HG03039 (cell line): ENCODE measurements around the gene RNF123.
"Not testable (repeated sequence)": the region's sequence is repeated elsewhere in the genome, so short reads cannot be mapped to it uniquely, and the experiment has no call there.

Source experiments
- ATAC-seq: cut with Tn5 transposase; IDR thresholded peaks from one replicate; pipeline ENCODE4 v1.9.1; 2021; ENCODE audit warnings: mild to moderate bottlenecking, moderate library complexity; ENCODE audit not compliant: unreplicated experiment

RNF123 gene

DNA sequence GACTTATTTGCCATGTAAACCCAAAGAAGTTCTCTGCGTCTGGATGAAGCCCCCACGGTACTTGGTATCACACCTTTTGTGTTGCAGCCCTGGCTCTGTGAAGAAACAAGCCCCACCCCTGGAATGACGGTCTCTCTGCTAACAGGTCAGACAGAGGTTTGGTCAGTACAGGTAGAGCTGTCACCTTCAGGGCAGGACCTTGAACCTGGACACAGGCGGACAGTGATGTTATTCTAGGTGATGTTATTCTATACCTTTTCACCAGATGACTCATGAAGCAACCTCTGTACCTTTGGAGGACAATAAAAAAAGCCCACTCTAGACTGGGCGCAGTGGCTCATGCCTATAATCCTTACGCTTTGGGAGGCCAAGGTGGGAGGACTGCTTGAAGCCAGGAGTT, 45.4 kb downstream of the RNF123 start:
- ATAC-seq = no peak

DNA sequence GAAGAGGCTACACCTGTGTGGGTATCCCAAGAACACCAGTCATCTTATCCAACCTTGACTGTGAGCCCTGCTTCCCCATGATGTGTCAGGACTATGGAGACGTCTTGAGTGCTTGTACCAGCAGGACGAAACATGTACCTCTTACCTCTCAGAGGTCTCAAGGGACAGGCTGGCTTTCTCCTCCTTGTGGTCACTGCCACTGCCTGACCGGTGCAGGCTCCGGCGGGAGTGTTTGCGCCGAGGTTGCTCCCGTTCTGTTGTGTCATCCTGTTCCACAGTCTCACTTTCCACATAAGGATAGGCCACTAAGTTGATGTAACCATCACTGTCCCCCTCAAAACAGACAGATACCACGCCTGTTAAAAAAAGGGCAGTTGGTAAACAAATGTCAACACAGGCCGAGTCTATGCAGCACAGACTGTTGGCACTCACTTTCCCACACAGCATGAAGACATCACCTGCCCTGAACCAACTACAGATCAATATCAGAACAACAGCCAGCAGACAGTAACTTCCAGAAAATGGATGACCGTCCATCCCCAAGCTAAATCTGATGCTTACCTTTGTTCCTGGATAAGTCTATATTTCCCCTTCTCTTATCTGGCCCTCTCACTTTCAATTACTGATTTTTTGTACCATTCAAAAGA, 48.8 kb downstream of the RNF123 start:
- ATAC-seq = no peak

DNA sequence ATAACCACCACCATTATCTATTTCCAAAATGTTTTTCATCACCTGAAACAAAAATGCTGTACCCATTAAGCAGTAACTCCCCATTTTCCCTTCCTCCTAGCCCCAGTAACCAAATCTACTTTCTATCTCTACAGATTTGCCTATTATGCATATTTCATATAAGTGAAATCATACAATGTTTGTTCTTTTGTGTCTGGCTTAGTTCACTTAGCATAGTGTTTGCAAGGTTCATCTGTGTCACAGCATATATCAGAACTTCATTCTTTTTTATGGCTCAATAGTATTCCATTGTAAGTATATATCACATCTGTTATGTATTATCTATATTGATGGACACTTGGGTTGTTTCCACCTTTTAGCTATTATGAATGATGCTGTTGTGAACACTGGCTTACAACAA, 51.1 kb downstream of the RNF123 start:
- no peak for ATAC-seq

DNA sequence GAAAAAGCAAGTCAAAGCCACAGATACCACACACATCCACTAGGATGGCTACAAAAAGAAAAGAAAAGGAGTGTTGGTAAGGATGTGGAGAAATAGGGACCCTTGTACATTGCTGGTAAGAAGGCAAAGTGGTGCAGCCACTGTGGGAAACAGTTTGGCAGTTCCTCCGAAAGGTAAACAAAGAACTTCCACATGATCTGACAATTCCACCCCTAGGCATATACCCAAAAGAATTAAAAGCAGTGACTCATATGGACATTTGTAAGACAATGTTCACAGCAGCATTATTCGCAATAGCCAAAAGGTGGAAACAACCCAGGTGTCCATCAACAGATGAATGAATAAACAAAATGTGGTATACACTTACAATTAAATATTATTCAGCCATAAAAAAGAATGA, 56.6 kb downstream of the RNF123 start:
- ATAC-seq = no peak

DNA sequence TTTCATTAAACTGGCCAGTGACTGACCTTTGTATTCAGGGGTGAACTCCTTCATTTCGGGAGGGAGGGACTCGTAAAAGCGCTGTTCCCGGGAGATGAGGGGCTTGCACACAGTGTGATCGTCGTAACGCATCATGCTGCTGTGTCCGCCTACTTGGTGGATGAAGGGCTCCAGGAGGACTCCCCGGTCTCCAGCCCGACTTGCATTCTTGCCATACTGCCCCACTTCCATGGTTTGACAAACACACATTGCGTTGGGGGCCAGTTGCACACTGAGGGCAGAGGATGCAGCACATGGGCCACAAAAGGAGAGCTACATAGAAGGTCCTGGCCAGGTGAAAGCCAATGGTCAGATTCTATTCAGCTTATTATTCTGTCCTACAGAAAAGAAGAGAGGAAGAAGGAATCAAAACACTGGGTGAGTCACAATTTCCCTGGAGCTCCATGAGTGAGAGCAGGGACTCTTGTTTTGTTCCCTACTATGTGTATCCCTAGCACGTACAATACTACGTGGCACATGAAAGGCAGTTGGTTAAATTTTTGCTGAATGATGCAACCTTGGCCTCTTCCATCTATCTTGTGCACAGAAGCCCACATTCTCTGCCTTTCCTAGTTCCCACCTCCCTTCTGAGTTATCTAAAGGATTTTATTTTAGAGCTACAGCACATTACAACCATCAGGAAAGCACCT, 58.6 kb downstream of the RNF123 start:
- no peak for ATAC-seq

DNA sequence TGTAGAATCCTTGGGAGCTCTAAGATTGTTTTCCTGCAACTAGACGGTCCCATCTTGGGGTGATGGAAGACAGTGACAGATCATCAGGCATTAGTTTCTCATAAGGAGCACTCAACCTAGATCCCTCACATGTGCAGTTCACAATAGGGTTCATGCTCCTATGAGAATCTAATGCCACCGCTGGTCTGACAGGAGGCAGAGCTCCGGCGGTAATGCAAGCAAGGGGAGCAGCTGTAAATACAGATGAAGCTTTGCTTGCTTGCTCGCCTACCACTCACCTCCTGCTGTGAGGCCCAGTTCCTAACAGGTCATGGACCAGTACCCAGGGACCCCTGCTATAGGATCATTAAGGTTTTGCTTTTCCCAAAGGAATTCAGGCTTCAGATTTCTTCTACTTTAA, 59.5 kb downstream of the RNF123 start:
- not testable (repeated sequence) for ATAC-seq

DNA sequence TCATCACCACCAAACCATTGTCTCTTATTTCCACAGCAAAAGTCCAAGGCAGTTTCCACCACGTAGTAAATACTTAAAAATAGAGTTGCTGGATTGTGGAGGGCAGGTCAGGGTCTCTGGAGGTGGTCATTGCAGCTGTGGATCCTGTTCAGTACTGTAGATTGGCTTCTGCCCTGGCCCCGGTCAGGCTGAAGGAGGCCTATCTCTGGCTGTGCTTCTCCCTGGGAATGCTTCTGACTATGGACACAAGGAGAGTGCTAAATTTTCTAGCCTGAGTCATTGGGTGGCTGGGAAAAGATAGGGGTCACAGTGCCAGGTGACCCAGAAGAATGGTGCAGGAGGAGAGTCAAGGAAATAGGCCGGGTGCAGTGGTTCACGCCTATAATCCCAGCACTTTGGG, 60.7 kb downstream of the RNF123 start:
- ATAC-seq = no peak

DNA sequence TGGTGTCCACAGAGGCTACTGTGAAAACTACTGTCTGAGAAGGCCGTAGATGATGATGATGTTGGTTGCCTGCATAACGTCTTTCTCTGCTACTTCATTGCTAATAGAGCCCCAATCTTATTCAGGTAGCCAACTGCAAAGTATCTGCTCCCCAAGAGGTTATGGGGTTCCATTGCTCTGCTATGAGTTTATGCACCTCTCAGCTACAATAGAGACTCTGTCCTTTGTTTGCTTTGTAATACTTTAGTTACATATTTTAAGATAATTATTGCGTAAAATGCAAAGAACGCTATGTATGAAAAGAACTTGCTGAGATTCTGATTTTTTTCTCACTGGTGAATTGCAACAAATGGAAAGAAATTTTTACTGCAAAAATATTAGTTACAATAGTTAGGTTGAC, 62.1 kb downstream of the RNF123 start:
- no peak for ATAC-seq

DNA sequence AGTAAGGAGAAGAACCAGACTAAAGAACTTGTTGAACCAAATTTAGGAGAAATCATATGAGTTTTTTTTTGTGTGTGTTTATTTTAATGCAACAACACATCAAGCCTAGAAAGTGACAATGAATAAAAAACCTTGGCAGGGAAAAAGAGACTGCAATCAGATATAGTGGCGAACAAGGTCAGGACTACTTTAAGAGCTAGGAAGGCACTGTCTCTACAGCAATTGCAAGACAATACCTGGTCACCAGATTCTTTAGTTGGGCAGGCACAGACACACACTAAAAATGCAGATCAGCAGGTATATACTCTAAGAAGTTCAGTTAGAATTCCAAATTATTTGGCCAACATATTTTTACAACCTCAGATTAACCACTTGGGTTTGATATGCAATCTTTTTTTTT, 65.2 kb downstream of the RNF123 start:
- no peak for ATAC-seq

DNA sequence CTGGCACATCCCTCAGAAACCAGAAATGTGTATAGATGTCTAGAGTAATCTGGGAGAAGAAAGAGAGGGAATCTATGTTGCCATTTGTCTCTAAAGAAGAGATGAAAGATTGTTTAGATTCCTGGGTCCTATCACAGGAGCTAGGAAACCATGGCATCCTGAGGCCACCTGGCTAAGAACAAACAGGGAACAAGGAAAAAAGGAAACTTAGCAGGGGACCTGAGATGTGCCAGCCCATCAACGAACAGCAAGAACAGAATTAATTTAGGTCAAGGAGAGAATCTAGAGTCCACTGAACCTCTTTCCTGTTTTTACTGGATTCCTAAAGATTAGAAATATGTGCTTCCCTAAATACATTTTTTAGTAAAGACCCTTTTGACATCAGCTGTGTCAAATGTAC, 66.7 kb downstream of the RNF123 start:
- ATAC-seq = no peak

DNA sequence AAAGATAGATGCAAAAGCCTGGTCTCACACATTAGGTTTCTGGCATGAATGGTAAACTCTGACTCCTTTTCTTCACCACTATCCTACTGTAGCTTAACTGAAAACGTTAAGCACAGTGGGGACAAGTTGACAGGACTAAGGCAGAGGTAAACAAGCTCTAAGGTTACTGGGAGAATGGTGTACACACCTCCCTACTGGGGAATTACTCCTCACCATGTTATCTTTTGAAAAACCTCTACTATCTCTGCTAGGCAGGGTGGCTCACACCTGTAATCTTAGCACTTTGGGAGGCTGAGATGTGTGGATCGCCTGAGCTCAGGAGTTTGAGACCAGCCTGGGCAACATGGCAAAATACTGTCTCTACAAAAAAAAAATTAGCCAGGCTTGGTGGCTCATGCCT, 67.8 kb downstream of the RNF123 start:
- no peak for ATAC-seq

DNA sequence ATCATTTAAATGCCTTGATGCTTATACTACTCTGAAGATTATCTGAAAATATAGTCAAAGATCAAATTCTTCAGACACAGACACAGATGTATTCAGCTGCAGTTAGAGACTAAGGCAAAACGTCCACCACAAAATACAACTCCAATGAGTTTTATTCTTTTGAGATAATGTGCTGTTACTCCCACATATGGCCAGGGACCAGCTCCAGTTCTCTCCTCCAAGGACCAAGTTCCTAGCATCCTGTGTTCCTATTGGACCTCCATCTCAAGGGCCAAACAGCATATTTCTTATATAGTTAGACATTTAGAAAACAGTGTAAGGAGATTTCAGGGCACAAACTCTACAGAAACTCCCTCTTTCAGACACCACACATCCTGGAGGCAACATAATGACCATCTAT, 69.9 kb downstream of the RNF123 start:
- ATAC-seq = no peak

DNA sequence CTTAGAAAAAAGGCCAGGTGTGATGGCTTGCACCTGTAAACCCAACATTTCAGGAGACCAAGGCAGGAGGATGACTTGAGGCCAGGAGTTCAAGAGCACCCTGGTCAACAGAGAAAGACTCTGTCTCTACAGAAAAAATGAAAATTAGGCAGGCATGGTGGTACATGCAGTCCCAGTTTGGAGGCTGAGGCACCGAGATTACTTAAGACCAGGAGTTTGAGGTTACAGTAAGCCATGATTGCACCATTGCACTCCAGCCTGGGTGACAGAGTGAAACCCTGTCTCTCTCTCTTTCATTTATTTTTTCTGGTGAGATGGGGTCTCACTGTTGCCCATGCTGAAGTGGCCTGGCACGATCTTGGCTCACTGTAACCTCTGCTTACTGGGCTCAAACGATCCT, 72.3 kb downstream of the RNF123 start:
- ATAC-seq = no peak

DNA sequence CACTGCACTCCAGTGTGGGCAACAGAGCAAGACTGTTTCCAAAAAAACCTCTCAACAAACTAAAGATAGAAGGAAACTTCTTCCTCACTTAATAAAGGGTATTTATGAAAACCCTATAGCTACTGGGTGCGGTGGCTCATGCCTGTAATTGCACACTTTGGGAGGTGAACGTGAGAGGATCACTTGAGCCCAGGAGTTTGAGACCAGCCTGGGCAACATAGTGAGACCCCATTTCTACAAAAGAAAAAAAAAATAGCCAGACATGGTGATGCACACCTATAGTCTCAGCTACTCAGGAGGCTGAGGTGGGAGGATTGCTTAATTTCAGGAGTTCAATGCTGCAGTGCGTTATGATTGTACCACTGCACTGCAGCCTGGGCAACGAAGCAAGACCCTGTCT, 74.6 kb downstream of the RNF123 start:
- ATAC-seq = no peak

DNA sequence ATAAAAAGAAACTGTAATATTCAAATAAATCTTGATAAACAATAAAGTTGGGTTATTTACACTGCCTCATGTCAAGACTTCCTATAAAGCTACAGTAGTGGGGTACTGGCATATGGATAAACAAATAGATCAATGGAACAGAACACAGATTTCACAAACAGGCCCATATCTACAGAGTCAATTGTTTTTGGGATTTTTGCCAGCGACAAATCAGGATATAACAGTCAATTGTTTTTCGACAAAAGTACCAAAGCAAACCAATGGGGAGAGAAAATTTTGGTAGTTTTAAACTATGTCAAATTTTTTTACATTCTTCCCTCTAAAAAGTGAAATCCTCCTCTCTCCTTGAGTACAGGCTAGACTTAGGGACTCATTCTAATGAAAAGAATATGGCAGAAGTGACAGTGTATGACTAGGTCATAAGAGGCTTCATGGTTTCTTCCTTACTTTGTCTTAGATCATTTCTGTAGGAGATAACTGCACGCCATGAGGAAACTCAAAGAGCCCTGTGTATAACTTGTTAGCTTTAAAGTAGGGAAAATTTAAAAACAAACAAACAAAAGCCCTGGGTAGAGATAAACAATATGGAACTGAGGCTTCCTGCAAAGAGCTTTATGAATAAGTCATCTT, 80.0 kb downstream of the RNF123 start:
- ATAC-seq = no peak

DNA sequence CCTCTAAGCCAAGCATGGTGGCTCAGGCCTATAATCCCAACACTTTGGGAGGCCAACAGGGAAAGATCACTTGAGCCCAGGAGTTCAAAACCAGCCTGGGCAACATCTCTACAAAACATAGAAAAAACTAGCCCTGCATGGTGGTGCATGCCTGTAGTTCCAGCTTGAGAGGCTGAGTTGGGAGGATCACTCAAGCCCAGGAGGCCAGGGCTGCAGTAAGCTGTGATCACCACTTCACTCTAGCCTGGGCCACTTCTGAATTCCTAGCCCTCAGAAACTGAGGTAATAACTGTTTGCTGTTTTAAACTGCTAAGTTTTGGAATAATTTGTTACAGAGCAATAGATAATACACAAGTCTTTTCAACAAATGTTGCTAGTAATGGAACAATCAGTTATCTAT, 80.6 kb downstream of the RNF123 start:
- no peak for ATAC-seq
